D721Med (cell line): ENCODE data around the gene ATRNL1.

Experiments
- DNase-seq: peaks from one replicate; pipeline ENCODE4 v3.0.0; 2011; ENCODE audit warnings: low spot score; ENCODE audit not compliant: insufficient read length
- FAIRE-seq: peaks from 2 replicates; lab custom pipeline; 2011; peaks lifted over from hg19 to GRCh38; lab: Jason Lieb, UNC
- CTCF ChIP-seq: IDR thresholded peaks from 2 replicates; pipeline ENCODE4 v1.5.1; 2012; ENCODE audit warnings: mild to moderate bottlenecking, control low read depth; ENCODE audit not compliant: insufficient read depth; ENCODE audit errors: missing control alignments

ATRNL1 gene

GRCh38 chr10:115829521-115830205 is 736.5 kb downstream of the ATRNL1 start:
- no peak for FAIRE-seq
- peak; percentile 34 for TF ChIP-seq CTCF
- no peak for DNase-seq

GRCh38 chr10:115830265-115830970 is 737.3 kb downstream of the ATRNL1 start:
- DNase-seq (no peak), FAIRE-seq (no peak)
- no peak for TF ChIP-seq CTCF

- DNase-seq (no peak), FAIRE-seq (no peak)
These were observed 737.9 kb downstream of the ATRNL1 start for GRCh38 chr10:115831016-115831415.

GRCh38 chr10:115833119-115833518 is 740.0 kb downstream of the ATRNL1 start:
- FAIRE-seq (no peak), DNase-seq (no peak)

More at GRCh38 chr10:115831016-115831415, 737.9 kb downstream of the ATRNL1 start:
- no peak for TF ChIP-seq CTCF

GRCh38 chr10:115844591-115844990 is 751.4 kb downstream of the ATRNL1 start:
- TF ChIP-seq CTCF, result no peak
- DNase-seq, result no peak
- no peak for FAIRE-seq

More at GRCh38 chr10:115833119-115833518, 740.0 kb downstream of the ATRNL1 start:
- TF ChIP-seq CTCF, result no peak

- TF ChIP-seq CTCF, result no peak
- DNase-seq, result no peak
- no peak for FAIRE-seq
These were observed 752.8 kb downstream of the ATRNL1 start for GRCh38 chr10:115845921-115846320.

GRCh38 chr10:115846528-115846927 is 753.4 kb downstream of the ATRNL1 start:
- no peak for FAIRE-seq
- TF ChIP-seq CTCF, result no peak
- no peak for DNase-seq
